ENCODE measurements around the gene SLC37A2. TPM values are rescaled to one million over a fixed set of nuclear protein-coding genes. Genes with fewer than 3 reads are reported as not detected.
"Not testable (repeated sequence)": the region's sequence is repeated elsewhere in the genome, so short reads cannot be mapped to it uniquely, and the experiment has no call there.

SLC37A2 gene
- total RNA-seq: 0.44 and 0.52 TPM in 2 replicates

- Mint-ChIP-seq H3K36me3 (ENCODE audit: low read depth) (no peaks in the 10 kb centered on the region), H3K4me1 (ENCODE audit: low read depth) (peaks cover 7% of the 10 kb centered on the region), H3K27me3 (ENCODE audit: low read depth) (peaks cover 43% of the 10 kb centered on the region), H3K9me3 (no peaks in the 10 kb centered on the region), H3K4me3 (ENCODE audit: low read depth) (peak within 1 kb of the TSS; percentile 78), H3K27ac (peak within 1 kb of the TSS; percentile 45)
- peak; percentile 40 for DNase-seq (ENCODE audit: low spot score)
- intact Hi-C loops (cut with micrococcal nuclease): loop anchor here (5.0 kb wide), 1 partner anchor 49 kb away; the partner anchor contains the start of gene TMEM218
Measured at GRCh38 chr11:125062931-125063428, at the start of gene SLC37A2. Gene SLC37A2, plus strand, starts transcription at chr11:125063305. Its CDS starts 63 bp downstream, at chr11:125063368.

GRCh38 chr11:125016413-125016812 is 46.7 kb upstream of the SLC37A2 start:
- DNase-seq (ENCODE audit: low spot score): no peak
- H3K36me3 Mint-ChIP-seq (ENCODE audit: low read depth): peaks cover 13% of the 10 kb centered on the region
- intact Hi-C loops (cut with micrococcal nuclease): no loop called here

GRCh38 chr11:125020342-125020741 is 42.8 kb upstream of the SLC37A2 start:
- DNase-seq (ENCODE audit: low spot score): no peak
- Mint-ChIP-seq H3K36me3 (ENCODE audit: low read depth) (no peaks in the 10 kb centered on the region), H3K27me3 (ENCODE audit: low read depth) (no peaks in the 10 kb centered on the region), H3K4me1 (ENCODE audit: low read depth) (peaks cover 7% of the 10 kb centered on the region), H3K27ac (no peak overlapping the region), H3K4me3 (ENCODE audit: low read depth) (no peak overlapping the region), H3K9me3 (no peaks in the 10 kb centered on the region)
- intact Hi-C loops (cut with micrococcal nuclease): no loop called here

More at GRCh38 chr11:125016413-125016812, 46.7 kb upstream of the SLC37A2 start:
- H3K9me3 Mint-ChIP-seq: peaks cover 8% of the 10 kb centered on the region
- no peak overlapping the region for H3K4me3 Mint-ChIP-seq (ENCODE audit: low read depth)
- no peak overlapping the region for H3K27ac Mint-ChIP-seq
- H3K27me3 Mint-ChIP-seq (ENCODE audit: low read depth): no peaks in the 10 kb centered on the region
- peaks cover 7% of the 10 kb centered on the region for H3K4me1 Mint-ChIP-seq (ENCODE audit: low read depth)

DNA sequence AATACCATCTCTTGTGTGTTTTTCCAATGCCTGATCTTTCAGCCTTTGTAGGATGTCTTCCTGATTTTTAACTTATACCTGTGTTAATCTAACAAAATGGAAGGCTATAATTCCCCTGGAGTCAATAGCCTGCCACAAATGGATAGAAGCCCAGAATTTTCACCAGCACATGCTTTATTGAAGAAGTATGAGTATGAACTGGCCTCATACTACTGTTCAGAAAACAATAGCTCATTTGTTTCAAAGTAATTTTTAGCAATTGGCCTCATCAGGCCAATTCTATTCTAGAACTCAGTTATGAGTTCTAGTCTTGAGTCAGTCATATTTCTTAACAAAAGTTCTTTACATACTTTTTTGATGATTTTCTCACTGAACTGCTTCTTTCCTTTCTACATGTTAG is 40.6 kb upstream of the SLC37A2 start:
- DNase-seq (ENCODE audit: low spot score): no peak
- Mint-ChIP-seq H3K36me3 (ENCODE audit: low read depth) (no peaks in the 10 kb centered on the region), H3K4me1 (ENCODE audit: low read depth) (no peaks in the 10 kb centered on the region), H3K9me3 (peaks cover 2% of the 10 kb centered on the region), H3K27me3 (ENCODE audit: low read depth) (no peaks in the 10 kb centered on the region), H3K27ac (no peak overlapping the region), H3K4me3 (ENCODE audit: low read depth) (no peak overlapping the region)
- intact Hi-C loops (cut with micrococcal nuclease): no loop called here

- Mint-ChIP-seq H3K9me3 (peaks cover 13% of the 10 kb centered on the region), H3K36me3 (ENCODE audit: low read depth) (peaks cover 22% of the 10 kb centered on the region), H3K27me3 (ENCODE audit: low read depth) (no peaks in the 10 kb centered on the region), H3K4me3 (ENCODE audit: low read depth) (no peak overlapping the region), H3K27ac (no peak overlapping the region), H3K4me1 (ENCODE audit: low read depth) (no peaks in the 10 kb centered on the region)
- intact Hi-C loops (cut with micrococcal nuclease): no loop called here
- no peak for DNase-seq (ENCODE audit: low spot score)
Measured at GRCh38 chr11:125025968-125026367, 37.1 kb upstream of the SLC37A2 start.

GRCh38 chr11:125029431-125029830 is 33.7 kb upstream of the SLC37A2 start:
- H3K27me3 Mint-ChIP-seq (ENCODE audit: low read depth); H3K27ac Mint-ChIP-seq; H3K4me1 Mint-ChIP-seq (ENCODE audit: low read depth); DNase-seq (ENCODE audit: low spot score); H3K4me3 Mint-ChIP-seq (ENCODE audit: low read depth); intact Hi-C loops (cut with micrococcal nuclease): not testable (repeated sequence)
- peaks cover 24% of the 10 kb centered on the region for H3K9me3 Mint-ChIP-seq
- peaks cover 39% of the 10 kb centered on the region for H3K36me3 Mint-ChIP-seq (ENCODE audit: low read depth)

DNA sequence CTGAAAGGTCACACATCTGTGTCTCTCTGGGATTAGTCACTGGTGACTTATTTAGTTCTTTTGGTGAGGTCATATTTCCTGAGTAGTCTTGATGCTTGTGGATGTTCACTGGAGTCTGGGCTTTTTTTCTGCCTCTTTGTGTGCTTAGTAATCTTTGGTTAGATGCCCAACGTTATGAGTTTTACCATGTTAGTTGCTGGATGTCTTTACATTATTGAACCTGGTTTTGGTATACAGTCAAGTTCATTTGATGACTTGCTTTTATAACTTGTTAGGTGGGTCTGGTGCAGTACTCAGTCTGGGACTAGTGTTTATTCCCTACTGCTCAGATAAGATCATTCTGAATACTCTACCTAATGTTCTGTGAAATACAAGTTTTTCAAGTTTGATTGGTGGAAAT is 26.2 kb upstream of the SLC37A2 start:
- H3K27ac Mint-ChIP-seq: no peak overlapping the region
- peaks cover 12% of the 10 kb centered on the region for H3K4me1 Mint-ChIP-seq (ENCODE audit: low read depth)
- H3K27me3 Mint-ChIP-seq (ENCODE audit: low read depth): no peaks in the 10 kb centered on the region
- H3K9me3 Mint-ChIP-seq: peaks cover 28% of the 10 kb centered on the region
- DNase-seq (ENCODE audit: low spot score): no peak
- H3K36me3 Mint-ChIP-seq (ENCODE audit: low read depth): peaks cover 42% of the 10 kb centered on the region
- no peak overlapping the region for H3K4me3 Mint-ChIP-seq (ENCODE audit: low read depth)
- intact Hi-C loops (cut with micrococcal nuclease): no loop called here

GRCh38 chr11:125049164-125049792 is 13.8 kb upstream of the SLC37A2 start:
- H3K27me3 Mint-ChIP-seq (ENCODE audit: low read depth): no peaks in the 10 kb centered on the region
- peaks cover 3% of the 10 kb centered on the region for H3K4me1 Mint-ChIP-seq (ENCODE audit: low read depth)
- no peak overlapping the region for H3K4me3 Mint-ChIP-seq (ENCODE audit: low read depth)
- no peaks in the 10 kb centered on the region for H3K9me3 Mint-ChIP-seq
- peaks cover 4% of the 10 kb centered on the region for H3K36me3 Mint-ChIP-seq (ENCODE audit: low read depth)
- intact Hi-C loops (cut with micrococcal nuclease): no loop called here
- no peak for DNase-seq (ENCODE audit: low spot score)
- no peak overlapping the region for H3K27ac Mint-ChIP-seq

DNA sequence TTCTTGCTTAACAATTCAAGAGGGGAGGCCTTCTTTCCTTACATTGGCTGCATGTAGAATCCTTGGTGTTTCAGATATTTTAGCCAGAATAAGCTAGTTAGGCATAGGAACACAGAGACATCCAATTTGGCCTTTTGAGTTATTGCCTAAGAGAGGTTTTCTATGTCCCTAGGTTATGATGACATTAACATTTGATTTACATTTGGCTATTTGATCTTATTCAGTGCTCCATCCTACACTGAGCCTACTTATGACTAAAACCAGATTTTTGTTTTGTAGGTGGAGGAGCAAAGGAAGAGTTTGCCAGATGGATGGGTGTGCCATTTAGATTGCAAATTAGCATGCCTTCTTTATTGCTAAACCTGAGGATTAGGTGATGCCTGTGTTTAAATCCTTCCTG is 11.1 kb upstream of the SLC37A2 start:
- no peaks in the 10 kb centered on the region for H3K9me3 Mint-ChIP-seq
- intact Hi-C loops (cut with micrococcal nuclease): no loop called here
- no peaks in the 10 kb centered on the region for H3K27me3 Mint-ChIP-seq (ENCODE audit: low read depth)
- peaks cover 3% of the 10 kb centered on the region for H3K4me1 Mint-ChIP-seq (ENCODE audit: low read depth)
- peaks cover 4% of the 10 kb centered on the region for H3K36me3 Mint-ChIP-seq (ENCODE audit: low read depth)
- no peak overlapping the region for H3K27ac Mint-ChIP-seq
- no peak overlapping the region for H3K4me3 Mint-ChIP-seq (ENCODE audit: low read depth)
- no peak for DNase-seq (ENCODE audit: low spot score)

GRCh38 chr11:125053167-125053566 is 9.9 kb upstream of the SLC37A2 start:
- intact Hi-C loops (cut with micrococcal nuclease): no loop called here
- H3K27ac Mint-ChIP-seq: no peak overlapping the region
- peaks cover 4% of the 10 kb centered on the region for H3K36me3 Mint-ChIP-seq (ENCODE audit: low read depth)
- H3K4me1 Mint-ChIP-seq (ENCODE audit: low read depth): peaks cover 3% of the 10 kb centered on the region
- no peaks in the 10 kb centered on the region for H3K9me3 Mint-ChIP-seq
- no peak overlapping the region for H3K4me3 Mint-ChIP-seq (ENCODE audit: low read depth)
- H3K27me3 Mint-ChIP-seq (ENCODE audit: low read depth): no peaks in the 10 kb centered on the region
- DNase-seq (ENCODE audit: low spot score): no peak

DNA sequence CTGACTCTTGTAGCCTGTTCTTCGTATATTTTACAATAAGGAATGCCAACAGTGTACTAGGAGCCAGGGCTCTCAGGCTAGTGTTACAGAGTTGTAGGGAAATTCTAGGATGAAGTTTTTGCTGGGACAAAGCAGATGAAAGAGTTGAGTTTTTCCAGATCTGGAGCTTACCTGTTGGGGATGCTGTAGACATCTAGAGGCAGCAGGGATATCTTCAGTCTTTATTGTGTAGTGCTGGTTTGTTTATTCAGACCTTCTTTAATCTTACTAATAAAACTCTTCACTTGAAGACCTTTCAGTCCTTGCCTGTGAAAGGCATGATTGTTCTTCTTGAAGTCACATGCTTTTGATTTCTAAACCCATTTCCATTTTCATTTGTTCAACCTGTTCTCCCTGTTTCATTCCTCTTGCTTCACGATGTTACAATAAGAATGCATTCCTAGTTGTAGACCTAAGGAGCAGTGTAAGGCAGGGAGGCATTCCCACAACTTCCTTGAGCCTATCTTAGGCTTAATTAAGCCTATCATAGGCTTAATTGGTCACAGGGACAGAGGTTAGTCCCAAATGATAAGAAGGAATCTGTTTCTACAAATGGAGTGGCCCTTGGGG is 7.9 kb upstream of the SLC37A2 start:
- H3K4me3 Mint-ChIP-seq (ENCODE audit: low read depth): no peak overlapping the region
- no peak overlapping the region for H3K27ac Mint-ChIP-seq
- H3K4me1 Mint-ChIP-seq (ENCODE audit: low read depth): peaks cover 3% of the 10 kb centered on the region
- DNase-seq (ENCODE audit: low spot score): no peak
- no peaks in the 10 kb centered on the region for H3K9me3 Mint-ChIP-seq
- peaks cover 4% of the 10 kb centered on the region for H3K36me3 Mint-ChIP-seq (ENCODE audit: low read depth)
- peaks cover 2% of the 10 kb centered on the region for H3K27me3 Mint-ChIP-seq (ENCODE audit: low read depth)
- intact Hi-C loops (cut with micrococcal nuclease): no loop called here

- H3K27ac Mint-ChIP-seq; H3K4me3 Mint-ChIP-seq (ENCODE audit: low read depth); H3K27me3 Mint-ChIP-seq (ENCODE audit: low read depth); intact Hi-C loops (cut with micrococcal nuclease); H3K4me1 Mint-ChIP-seq (ENCODE audit: low read depth); DNase-seq (ENCODE audit: low spot score); H3K9me3 Mint-ChIP-seq; H3K36me3 Mint-ChIP-seq (ENCODE audit: low read depth): not testable (repeated sequence)
Measured at GRCh38 chr11:125056111-125056510, 7.0 kb upstream of the SLC37A2 start.

GRCh38 chr11:125056931-125057692 is 6.0 kb upstream of the SLC37A2 start:
- Mint-ChIP-seq H3K4me1 (ENCODE audit: low read depth) (peaks cover 7% of the 10 kb centered on the region), H3K4me3 (ENCODE audit: low read depth) (no peak overlapping the region), H3K9me3 (no peaks in the 10 kb centered on the region), H3K27ac (no peak overlapping the region), H3K36me3 (ENCODE audit: low read depth) (peaks cover 4% of the 10 kb centered on the region), H3K27me3 (ENCODE audit: low read depth) (peaks cover 6% of the 10 kb centered on the region)
- no peak for DNase-seq (ENCODE audit: low spot score)
- intact Hi-C loops (cut with micrococcal nuclease): no loop called here

Measured in activated T-helper 2 cell treated with anti-CD3 and anti-CD28 coated beads, Interferon-gamma antibody, Interleukin-2, Interleukin-4, amounts not matched to agents 10 μg/mL and 5 μg/mL and 100 μg/mL, durations not matched to agents 14 hours and 24 hours and 36 hours (primary cell).